Loucy (cell line): ENCODE data around the gene RTEL1.

Experiments used
- EZH2phosphoT487 ChIP-seq: fragments of 200-600 bp; IDR thresholded peaks from 2 replicates; pipeline ENCODE4 v1.6.1; 2018; ENCODE audit warnings: antibody characterized with exemption, mild to moderate bottlenecking, moderate library complexity, borderline replicate concordance
- TF ChIP-seq, protein P1 (sequence below): fragments of 200-600 bp; sonication (generic); conservative IDR thresholded peaks from 2 replicates; pipeline ENCODE4 v1.5.1; 2014; ENCODE audit warnings: mild to moderate bottlenecking, antibody characterized with exemption, low read length

DNA sequence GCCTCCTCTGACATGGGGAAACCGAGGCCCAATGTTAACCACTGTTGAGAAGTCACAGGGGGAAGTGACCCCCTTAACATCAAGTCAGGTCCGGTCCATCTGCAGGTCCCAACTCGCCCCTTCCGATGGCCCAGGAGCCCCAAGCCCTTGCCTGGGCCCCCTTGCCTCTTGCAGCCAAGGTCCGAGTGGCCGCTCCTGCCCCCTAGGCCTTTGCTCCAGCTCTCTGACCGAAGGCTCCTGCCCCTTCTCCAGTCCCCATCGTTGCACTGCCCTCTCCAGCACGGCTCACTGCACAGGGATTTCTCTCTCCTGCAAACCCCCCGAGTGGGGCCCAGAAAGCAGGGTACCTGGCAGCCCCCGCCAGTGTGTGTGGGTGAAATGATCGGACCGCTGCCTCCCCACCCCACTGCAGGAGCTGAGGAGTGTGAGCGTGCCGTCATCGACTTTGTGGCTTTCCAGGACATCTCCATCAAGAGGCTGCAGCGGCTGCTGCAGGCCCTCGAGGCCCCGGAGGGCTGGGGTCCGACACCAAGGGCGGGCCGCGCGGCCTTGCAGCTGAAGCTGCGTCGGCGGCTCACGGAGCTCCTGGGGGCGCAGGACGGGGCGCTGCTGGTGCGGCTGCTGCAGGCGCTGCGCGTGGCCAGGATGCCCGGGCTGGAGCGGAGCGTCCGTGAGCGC is 39.9 kb downstream of the RTEL1 start:
- TF ChIP-seq, protein P1, sequence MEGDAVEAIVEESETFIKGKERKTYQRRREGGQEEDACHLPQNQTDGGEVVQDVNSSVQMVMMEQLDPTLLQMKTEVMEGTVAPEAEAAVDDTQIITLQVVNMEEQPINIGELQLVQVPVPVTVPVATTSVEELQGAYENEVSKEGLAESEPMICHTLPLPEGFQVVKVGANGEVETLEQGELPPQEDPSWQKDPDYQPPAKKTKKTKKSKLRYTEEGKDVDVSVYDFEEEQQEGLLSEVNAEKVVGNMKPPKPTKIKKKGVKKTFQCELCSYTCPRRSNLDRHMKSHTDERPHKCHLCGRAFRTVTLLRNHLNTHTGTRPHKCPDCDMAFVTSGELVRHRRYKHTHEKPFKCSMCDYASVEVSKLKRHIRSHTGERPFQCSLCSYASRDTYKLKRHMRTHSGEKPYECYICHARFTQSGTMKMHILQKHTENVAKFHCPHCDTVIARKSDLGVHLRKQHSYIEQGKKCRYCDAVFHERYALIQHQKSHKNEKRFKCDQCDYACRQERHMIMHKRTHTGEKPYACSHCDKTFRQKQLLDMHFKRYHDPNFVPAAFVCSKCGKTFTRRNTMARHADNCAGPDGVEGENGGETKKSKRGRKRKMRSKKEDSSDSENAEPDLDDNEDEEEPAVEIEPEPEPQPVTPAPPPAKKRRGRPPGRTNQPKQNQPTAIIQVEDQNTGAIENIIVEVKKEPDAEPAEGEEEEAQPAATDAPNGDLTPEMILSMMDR = no peak
- TF ChIP-seq EZH2phosphoT487 = no peak
